Measurements from ENCODE around the gene GPR142. TPM values are rescaled to one million over a fixed set of nuclear protein-coding genes. Genes with fewer than 3 reads are reported as not detected.

Gene GPR142
- total RNA-seq, 1 experiment from 2014 or later: 0.33 TPM

DNA sequence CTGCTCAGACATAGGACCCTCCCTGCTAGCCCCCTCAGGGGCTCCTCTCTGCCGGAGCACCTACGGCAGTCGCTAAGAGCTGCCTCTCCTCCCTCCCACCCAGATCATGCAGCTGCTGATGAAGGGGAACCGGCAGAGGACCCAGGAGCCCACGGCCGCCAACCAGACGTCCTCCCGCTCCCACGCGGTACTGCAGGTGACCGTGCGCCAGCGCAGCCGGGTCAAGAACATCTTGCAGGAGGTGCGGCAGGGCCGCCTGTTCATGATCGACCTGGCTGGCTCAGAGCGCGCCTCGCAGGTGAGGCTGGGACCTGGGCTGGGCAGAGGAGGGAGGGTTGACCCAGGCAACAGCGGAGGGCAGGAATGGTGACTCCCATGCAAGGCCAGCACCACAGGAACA is 22.6 kb upstream of the GPR142 start:
- H3K9me3 ChIP-seq (ENCODE audit: control insufficient read depth, low read depth, low read length): no peaks in the 10 kb centered on the region
- no peak overlapping the region for H4K5ac ChIP-seq (ENCODE audit: insufficient read length, low read depth, low read length)
- no peak overlapping the region; the same call in 1 of the 2 replicates for H2BK15ac ChIP-seq (ENCODE audit: low read depth, low read length)
- no peaks in the 10 kb centered on the region for H3K27me3 ChIP-seq (ENCODE audit: insufficient read depth, low read length)
- no peak overlapping the region for H3K23ac ChIP-seq (ENCODE audit: insufficient read length, low read depth, low read length)
- no peak overlapping the region for H3T11ph ChIP-seq (ENCODE audit: low read length)
- no peak overlapping the region for H4K8ac ChIP-seq (replicated peaks; ENCODE audit: insufficient read length, low read depth, low read length)
- H3K4me1 Mint-ChIP-seq: peaks cover 6 to 31% of the 10 kb centered on the region in 2 experiments
- WGBS (ENCODE audit: extremely low coverage, insufficient read length, low lambda C conversion rate): no CpG with 5 or more reads among the region's 21 CpGs
- no peak overlapping the region for H4K91ac ChIP-seq (ENCODE audit: insufficient read length, low read depth, low read length)
- H3K18ac ChIP-seq (ENCODE audit: insufficient read length, low read depth, low read length): no peak overlapping the region
- no peak overlapping the region for H3K27ac ChIP-seq (ENCODE audit: insufficient read length, low read depth, low read length)
- no peak overlapping the region for H2AK5ac ChIP-seq (ENCODE audit: insufficient read length, low read length)
- no peak overlapping the region for H2BK5ac ChIP-seq (ENCODE audit: insufficient read length, low read length)
- no peaks in the 10 kb centered on the region for H3K36me3 Mint-ChIP-seq (ENCODE audit: insufficient read depth in 1 of 3, low read depth in 3 of 3)
- peaks cover 43% of the 10 kb centered on the region for H3K27me3 Mint-ChIP-seq (ENCODE audit: low read depth)
- no peak overlapping the region for H3K9ac ChIP-seq (ENCODE audit: extremely low read depth, insufficient read length, low read length)
- no peaks in the 10 kb centered on the region for H3K9me3 Mint-ChIP-seq
- H2BK20ac ChIP-seq (ENCODE audit: low read depth, low read length, poor library complexity, severe bottlenecking): no peak overlapping the region
- no peaks in the 10 kb centered on the region for H3K79me1 ChIP-seq (ENCODE audit: insufficient read depth, low read depth, low read length, poor library complexity, severe bottlenecking)
- H3K4ac ChIP-seq (ENCODE audit: low read depth, low read length): no peak overlapping the region
- no peak overlapping the region for H3K4me3 Mint-ChIP-seq
- no peaks in the 10 kb centered on the region for H4K20me1 ChIP-seq (ENCODE audit: control insufficient read depth, insufficient read depth, insufficient read length)
- no peak overlapping the region; the same call in 1 of the 2 replicates for H3K14ac ChIP-seq (ENCODE audit: insufficient read depth, low read length)
- no peak overlapping the region for H2AFZ ChIP-seq (ENCODE audit: low read length)
- no peak overlapping the region for H3K4me2 ChIP-seq (ENCODE audit: insufficient read depth, insufficient read length, low read length)
- H3K27ac Mint-ChIP-seq: no peak overlapping the region
- TF ChIP-seq, protein P1, sequence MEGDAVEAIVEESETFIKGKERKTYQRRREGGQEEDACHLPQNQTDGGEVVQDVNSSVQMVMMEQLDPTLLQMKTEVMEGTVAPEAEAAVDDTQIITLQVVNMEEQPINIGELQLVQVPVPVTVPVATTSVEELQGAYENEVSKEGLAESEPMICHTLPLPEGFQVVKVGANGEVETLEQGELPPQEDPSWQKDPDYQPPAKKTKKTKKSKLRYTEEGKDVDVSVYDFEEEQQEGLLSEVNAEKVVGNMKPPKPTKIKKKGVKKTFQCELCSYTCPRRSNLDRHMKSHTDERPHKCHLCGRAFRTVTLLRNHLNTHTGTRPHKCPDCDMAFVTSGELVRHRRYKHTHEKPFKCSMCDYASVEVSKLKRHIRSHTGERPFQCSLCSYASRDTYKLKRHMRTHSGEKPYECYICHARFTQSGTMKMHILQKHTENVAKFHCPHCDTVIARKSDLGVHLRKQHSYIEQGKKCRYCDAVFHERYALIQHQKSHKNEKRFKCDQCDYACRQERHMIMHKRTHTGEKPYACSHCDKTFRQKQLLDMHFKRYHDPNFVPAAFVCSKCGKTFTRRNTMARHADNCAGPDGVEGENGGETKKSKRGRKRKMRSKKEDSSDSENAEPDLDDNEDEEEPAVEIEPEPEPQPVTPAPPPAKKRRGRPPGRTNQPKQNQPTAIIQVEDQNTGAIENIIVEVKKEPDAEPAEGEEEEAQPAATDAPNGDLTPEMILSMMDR (conservative IDR thresholded peaks at IDR 0.05): no peak
- H2BK12ac ChIP-seq (ENCODE audit: insufficient read length, low read depth, low read length): no peak overlapping the region
- H3K23me2 ChIP-seq (ENCODE audit: insufficient read length, low read depth, low read length, poor library complexity, severe bottlenecking): no peaks in the 10 kb centered on the region
- no peak overlapping the region for H3K56ac ChIP-seq (ENCODE audit: insufficient read length, low read depth, low read length)
- no peak overlapping the region for H2BK120ac ChIP-seq (ENCODE audit: low read depth, low read length, poor library complexity, severe bottlenecking)
- H3K4me1 ChIP-seq (ENCODE audit: insufficient read depth, low read length): peaks cover 2% of the 10 kb centered on the region; the same call in 1 of the 2 replicates
- H3K79me2 ChIP-seq (ENCODE audit: insufficient read depth, low read length): no peaks in the 10 kb centered on the region
- no peak for DNase-seq
